GM21619 (cell line): ENCODE results near the gene FOXD1.
A peak's percentile ranks its signal among the peaks of the same experiment; 100 is the strongest.
"Not testable (repeated sequence)": the region's sequence is repeated elsewhere in the genome, so short reads cannot be mapped to it uniquely, and the experiment has no call there.

Source experiments
- ATAC-seq: cut with Tn5 transposase; IDR thresholded peaks from one replicate; pipeline ENCODE4 v1.9.1; 2021; ENCODE audit not compliant: unreplicated experiment

Gene FOXD1

GRCh38 chr5:73448463-73449136 lies at the start of gene FOXD1:
Gene FOXD1, minus strand, starts transcription at chr5:73448777. Its CDS starts 415 bp downstream, at chr5:73448362.
- ATAC-seq = peak; percentile 42

GRCh38 chr5:73497497-73498056 lies 49.0 kb upstream of the FOXD1 start:
- no peak for ATAC-seq

DNA sequence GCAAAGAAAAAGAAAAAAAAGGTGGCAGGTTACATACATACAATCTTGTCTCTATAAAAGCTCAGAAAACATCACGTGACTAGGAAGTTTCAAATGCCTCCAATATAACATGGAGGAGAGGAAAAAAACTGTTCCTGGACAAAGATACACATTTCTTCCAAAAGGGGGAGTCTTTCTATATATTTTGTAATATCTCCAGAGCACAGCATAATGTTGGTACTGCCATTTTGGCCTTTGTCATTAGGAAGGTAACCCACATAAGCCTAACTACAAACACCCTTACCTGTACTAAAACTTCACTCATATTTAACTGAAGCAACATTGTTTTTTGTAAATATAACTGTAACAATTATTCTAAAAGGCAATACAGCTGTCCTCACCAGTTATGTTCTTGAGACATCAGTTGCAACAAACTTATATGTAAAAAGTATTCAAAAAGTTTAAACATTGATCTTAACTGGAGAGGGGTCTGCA lies 48.4 kb upstream of the FOXD1 start:
- ATAC-seq = no peak

GRCh38 chr5:73495772-73496335 lies 47.3 kb upstream of the FOXD1 start:
- no peak for ATAC-seq

DNA sequence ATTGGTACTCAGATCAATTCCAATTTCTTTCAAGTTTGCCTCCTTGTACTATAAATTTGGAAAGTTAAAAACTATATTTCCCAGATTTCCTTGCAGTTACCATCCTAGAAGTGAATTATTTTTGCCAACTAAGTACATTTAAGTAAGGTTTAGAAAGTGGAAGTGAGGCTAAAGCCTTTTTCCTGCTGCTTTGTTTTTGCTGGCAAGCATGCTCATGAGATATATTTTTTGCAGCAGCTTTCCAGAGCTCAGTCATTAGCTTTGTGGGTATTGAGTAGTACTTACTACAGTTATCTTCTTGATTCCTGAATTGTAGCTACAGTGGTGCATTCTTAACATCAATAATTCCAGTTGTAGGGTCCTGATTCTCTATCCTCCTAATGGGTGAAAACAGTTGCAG lies 46.1 kb upstream of the FOXD1 start:
- ATAC-seq = no peak

GRCh38 chr5:73493421-73493820 lies 44.8 kb upstream of the FOXD1 start:
- ATAC-seq = no peak

DNA sequence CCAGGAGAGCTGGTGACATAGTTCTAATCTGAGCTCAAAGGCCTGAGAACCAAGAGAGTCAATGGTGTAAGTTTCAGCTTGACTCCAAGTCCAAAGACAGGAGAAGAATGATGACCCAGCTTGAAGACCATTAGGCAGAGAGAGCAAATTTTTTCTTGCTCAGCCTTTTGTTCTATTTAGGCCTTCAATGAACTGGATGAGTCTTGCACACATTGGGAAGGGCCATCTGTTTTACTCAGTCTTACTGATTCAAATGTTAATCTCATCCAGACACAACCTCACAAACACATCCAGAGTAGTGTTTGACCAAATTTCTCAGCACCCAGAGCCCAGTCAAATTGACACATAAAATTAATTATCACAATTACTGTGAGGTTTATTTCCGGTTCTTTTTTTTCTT lies 42.6 kb upstream of the FOXD1 start:
- no peak for ATAC-seq

DNA sequence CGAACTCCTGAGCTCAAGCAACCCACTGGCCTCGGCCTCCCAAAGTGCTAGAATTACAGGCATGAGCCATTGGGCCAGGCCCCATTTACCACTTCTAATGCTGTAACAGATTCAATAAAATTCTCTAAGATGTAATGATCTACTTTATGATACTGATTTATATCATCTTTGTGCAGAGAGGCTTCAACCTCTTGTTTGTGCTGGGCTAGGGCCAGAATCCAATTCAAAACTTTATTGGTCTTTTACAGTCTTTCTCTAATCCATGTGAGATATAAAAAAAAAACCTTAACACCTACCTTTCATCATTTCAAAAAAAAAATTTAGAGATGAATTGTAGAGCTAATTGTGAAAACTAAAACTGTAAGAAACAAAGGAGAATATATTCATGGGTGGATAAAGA lies 41.5 kb upstream of the FOXD1 start:
- ATAC-seq = no peak

DNA sequence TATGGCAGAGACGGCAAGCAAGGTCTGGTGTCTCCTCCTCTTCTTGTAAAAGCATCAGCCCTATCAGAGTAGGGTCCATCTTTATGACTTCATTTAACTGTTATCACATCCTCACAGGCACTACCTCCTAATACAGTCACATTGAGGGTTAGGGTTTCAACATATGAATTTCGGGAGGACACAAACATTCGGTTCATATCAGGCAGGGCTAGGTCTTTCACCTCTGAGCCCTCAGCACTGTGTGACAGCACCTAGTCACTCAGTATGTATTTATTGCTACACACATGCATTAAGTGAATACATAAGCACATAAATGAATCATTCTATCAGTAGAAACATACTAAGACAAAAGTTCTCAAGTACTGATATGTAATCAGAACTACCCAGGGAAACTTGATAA lies 40.2 kb upstream of the FOXD1 start:
- no peak for ATAC-seq

- ATAC-seq = no peak
These were observed 39.2 kb upstream of the FOXD1 start for GRCh38 chr5:73487815-73488214.

- not testable (repeated sequence) for ATAC-seq
These were observed 38.7 kb upstream of the FOXD1 start for GRCh38 chr5:73487257-73487656.

DNA sequence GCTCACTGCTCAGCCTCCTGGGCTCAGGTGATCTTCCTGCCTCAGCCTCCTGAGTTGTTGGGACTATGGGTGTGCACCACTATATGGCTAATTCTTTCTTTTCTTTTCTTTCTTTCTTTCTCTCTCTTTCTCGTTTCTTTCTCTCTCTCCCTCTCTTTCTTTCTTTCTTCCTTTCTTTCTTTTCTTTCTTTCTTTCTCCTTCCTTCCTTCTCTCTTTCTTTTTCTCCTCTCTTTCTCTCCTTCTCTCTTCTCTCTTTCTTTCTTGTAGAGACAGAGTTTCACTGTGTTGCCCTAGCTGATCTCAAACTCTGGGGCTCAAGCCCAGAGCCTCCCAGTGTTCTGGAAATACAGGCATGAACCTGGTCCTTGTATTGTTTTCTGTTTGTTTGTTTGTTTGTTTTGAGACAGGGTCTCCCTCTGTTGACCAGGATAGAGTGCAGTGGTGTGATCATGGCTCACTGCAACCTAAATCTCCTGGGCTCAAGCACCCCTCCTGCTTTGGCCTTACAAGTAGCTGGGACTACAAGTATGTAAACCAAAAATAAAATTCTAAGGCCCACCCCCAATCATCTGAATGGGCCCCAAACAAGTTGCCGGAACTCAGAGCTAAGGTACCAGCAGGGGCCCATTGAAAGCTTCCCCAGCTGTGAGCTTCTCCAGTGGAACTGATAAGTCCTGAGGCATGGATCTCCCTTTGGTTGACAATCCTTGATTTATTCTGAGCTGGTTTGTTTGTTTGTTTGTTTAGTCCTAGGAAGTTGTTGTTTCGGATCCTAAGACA lies 37.7 kb upstream of the FOXD1 start:
- ATAC-seq = no peak

DNA sequence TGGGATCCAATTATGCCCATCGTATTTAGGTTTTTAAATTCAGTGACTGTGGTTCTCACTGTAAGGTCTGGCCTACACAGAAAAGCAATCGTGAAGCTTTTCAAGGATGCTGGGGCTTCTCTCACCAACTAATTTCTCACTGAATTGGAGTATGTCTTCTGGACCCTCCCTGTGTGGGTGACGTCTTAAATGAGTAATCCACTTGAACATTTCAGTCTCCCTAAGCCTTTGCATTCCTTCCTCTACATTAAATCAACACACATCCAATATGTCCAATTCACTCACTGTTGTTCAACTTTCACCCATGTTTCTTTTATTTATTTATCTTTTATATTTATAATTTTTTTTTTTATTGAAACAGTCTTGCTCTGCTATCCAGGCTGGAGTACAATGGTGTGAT lies 37.1 kb upstream of the FOXD1 start:
- no peak for ATAC-seq

GRCh38 chr5:73484511-73484910 lies 35.9 kb upstream of the FOXD1 start:
- no peak for ATAC-seq

DNA sequence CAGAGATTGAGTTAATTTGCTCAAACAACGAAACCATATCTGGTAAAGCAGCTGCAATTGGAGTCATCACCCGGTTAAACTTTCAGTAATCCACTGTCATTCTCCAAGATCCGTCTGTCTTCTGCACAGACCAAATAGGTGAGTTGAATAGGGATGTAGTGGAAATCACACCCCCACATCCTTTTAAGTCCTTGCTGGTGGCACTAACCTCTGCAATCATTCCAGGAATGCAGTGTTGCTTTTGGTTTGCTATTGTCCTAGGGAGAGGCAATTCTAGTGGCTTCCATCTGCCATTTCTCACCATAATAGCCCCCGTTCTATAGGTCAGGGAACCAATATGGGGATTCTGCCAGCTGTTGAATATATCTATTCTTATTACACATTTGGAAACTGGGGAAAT lies 35.1 kb upstream of the FOXD1 start:
- ATAC-seq = no peak

DNA sequence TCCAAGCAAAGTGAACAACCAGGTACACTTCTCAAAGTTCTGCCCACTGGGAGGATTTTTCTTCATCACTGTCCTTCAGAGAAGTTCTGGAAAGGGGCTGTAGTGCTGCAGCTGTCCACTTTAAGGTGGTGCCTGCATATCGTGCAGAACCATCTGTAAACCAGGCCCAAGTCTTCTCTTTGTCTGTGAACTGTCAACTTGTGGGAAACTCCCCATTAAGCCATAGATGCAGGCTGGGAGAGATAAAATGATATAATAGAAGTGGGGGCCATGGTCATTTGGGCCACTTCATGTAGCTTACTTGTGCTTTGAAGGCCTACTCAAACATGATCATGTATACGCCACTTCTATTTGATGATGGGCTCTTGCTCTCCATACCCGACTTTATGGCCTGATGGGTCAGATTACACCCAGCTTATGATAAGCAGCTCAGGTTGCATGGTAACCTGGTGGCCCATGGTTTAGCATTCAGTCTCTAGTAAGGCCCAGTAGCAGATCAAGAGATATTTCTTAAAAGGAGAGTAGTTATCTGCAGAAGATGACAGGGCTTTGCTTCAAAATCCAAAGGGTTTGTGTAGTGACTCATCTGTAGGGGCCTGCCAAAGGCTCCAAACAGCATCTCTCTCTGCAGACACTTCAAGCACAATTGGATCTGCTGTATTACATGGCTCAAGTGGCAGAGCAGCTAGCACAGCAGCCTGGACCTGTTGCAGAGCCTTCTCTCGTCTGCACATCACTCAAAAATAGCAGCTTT lies 34.0 kb upstream of the FOXD1 start:
- ATAC-seq = no peak

DNA sequence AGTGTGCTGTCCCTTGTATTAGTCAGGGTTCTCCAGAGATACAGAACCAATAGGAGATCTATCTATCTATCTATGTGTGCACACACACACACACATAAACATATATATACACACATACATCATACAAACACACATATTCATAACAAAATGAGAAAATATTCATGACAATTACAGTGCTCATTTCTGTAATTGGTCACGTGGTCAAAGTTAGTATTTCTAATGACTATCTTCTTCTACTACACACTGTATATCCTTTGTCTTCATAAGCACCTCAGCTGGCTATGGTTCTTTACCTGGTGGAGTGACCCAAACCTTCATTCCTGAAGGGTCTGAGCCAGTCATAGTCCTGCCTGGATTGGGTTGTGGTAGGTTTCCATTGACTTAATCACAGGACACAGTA lies 31.9 kb upstream of the FOXD1 start:
- ATAC-seq = no peak

- no peak for ATAC-seq
These were observed 23.5 kb upstream of the FOXD1 start for GRCh38 chr5:73472116-73472515.

DNA sequence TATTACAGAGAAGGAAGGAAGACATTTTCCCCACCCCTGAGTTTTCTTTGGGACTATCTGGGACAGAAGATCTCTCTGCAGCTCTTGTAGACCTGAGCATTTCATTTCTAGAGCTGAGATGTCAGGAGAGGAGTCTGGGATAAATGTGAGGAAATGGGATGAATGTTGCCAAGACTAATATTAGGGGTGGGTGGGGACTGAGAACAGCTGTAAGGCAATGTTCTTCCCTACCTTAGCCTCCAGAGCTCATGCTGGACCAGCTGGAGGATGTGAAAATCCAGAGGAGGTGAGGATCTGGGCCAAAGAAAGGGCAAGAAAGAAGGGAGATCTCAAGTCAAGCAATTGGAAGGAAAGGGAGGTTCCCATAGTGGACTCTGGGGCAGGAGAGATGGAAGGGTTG lies 23.1 kb upstream of the FOXD1 start:
- no peak for ATAC-seq

DNA sequence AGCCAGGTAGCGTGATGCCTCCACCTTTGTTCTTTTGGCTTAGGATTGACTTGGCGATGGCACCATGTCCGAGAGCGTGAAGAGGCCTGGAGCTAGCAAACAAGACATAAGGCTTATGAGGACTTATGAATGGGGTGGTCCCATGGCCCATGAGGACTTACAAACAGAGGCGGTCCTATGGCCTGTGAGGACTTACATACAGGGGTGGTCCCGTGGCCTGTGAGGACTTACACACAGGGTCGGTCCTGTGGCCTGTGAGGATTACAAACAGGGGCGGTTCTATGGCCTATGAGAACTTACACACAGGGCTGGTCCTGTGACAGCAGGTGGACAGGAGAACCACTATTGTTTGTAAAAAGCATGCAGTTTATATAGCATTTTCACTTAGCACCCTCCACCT lies 21.3 kb upstream of the FOXD1 start:
- ATAC-seq = no peak

- ATAC-seq = not testable (repeated sequence)
These were observed 20.1 kb upstream of the FOXD1 start for GRCh38 chr5:73468638-73469037.
